Panc1 (cell line): ENCODE measurements around the gene HDHD3.

Experiments used
- POLR2AphosphoS5 ChIP-seq: IDR thresholded peaks from 2 replicates; pipeline ENCODE4 v1.6.1; 2012; ENCODE audit warnings: mild to moderate bottlenecking, low read depth, low read length, moderate library complexity
- TF ChIP-seq, protein P1 (sequence below): fragments of 450-650 bp; IDR thresholded peaks from 2 replicates; pipeline ENCODE4 v1.5.1; 2017; ENCODE audit warnings: mild to moderate bottlenecking

- TF ChIP-seq, protein P1, sequence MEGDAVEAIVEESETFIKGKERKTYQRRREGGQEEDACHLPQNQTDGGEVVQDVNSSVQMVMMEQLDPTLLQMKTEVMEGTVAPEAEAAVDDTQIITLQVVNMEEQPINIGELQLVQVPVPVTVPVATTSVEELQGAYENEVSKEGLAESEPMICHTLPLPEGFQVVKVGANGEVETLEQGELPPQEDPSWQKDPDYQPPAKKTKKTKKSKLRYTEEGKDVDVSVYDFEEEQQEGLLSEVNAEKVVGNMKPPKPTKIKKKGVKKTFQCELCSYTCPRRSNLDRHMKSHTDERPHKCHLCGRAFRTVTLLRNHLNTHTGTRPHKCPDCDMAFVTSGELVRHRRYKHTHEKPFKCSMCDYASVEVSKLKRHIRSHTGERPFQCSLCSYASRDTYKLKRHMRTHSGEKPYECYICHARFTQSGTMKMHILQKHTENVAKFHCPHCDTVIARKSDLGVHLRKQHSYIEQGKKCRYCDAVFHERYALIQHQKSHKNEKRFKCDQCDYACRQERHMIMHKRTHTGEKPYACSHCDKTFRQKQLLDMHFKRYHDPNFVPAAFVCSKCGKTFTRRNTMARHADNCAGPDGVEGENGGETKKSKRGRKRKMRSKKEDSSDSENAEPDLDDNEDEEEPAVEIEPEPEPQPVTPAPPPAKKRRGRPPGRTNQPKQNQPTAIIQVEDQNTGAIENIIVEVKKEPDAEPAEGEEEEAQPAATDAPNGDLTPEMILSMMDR: no peak
- no peak for TF ChIP-seq POLR2AphosphoS5
Measured at GRCh38 chr9:113350937-113351336, 25.8 kb downstream of the HDHD3 start.
